K562 (cell line): ENCODE data around the gene C3AR1. TPM values are rescaled to one million over a fixed set of nuclear protein-coding genes. Genes with fewer than 3 reads are reported as not detected.

Experiments used
- ARID1B ChIP-seq: fragments of 450-650 bp; IDR thresholded peaks from 2 replicates; pipeline ENCODE4 v1.6.1; 2016; ENCODE audit warnings: antibody characterized with exemption, mild to moderate bottlenecking, inconsistent platforms
- BACH1 ChIP-seq: fragments of 200-800 bp; sonication (Bioruptor generic); IDR thresholded peaks from 2 replicates; pipeline ENCODE4 v1.6.1; 2016; ENCODE audit warnings: missing genetic modification characterization, missing compliant biosample characterization
- CBFB ChIP-seq: sonication (generic); formaldehyde crosslinking; IDR thresholded peaks from 2 replicates; pipeline ENCODE4 v1.4.0; 2020; ENCODE audit warnings: mild to moderate bottlenecking, missing genetic modification reagents
- CREM ChIP-seq: IDR thresholded peaks from 2 replicates; pipeline ENCODE4 v1.6.1; 2014; ENCODE audit warnings: antibody characterized with exemption, low read depth
- EGR1 ChIP-seq: fragments of 450-650 bp; conservative IDR thresholded peaks from 2 replicates; pipeline ENCODE4 v1.6.1; 2017; ENCODE audit warnings: mild to moderate bottlenecking
- EP400 ChIP-seq: fragments of 450-650 bp; IDR thresholded peaks from 2 replicates; pipeline ENCODE4 v1.6.1; 2017; ENCODE audit warnings: antibody characterized with exemption, mild to moderate bottlenecking, moderate library complexity
- ETS1 ChIP-seq: conservative IDR thresholded peaks from 2 replicates; pipeline ENCODE4 v1.6.1; 2011; ENCODE audit warnings: low read depth, mild to moderate bottlenecking, low read length; ENCODE audit not compliant: control insufficient read depth
- FOSL1 ChIP-seq: fragments of 200-800 bp; sonication (Bioruptor generic); conservative IDR thresholded peaks from 2 replicates; pipeline ENCODE4 v1.6.1; 2016; ENCODE audit warnings: missing genetic modification characterization, missing compliant biosample characterization
- FOXJ3 ChIP-seq: sonication (generic); formaldehyde crosslinking; IDR thresholded peaks from 2 replicates; pipeline ENCODE4 v1.4.0; 2020; ENCODE audit warnings: mild to moderate bottlenecking, missing genetic modification reagents
- HIVEP1 ChIP-seq: fragments of 250-450 bp; sonication (Bioruptor Pico); IDR thresholded peaks from 2 replicates; pipeline ENCODE4 v1.4.0; 2020; ENCODE audit warnings: mild to moderate bottlenecking
- ILF3 ChIP-seq: fragments of 450-650 bp; IDR thresholded peaks from 2 replicates; pipeline ENCODE4 v1.6.1; 2018; ENCODE audit warnings: antibody characterized with exemption, mild to moderate bottlenecking, moderate library complexity, borderline replicate concordance
- MITF ChIP-seq: IDR thresholded peaks from 2 replicates; pipeline ENCODE4 v1.6.1; 2014; ENCODE audit warnings: antibody characterized with exemption
- NR4A1 ChIP-seq, 2 experiments: fragments of 250-450 bp in 1 of 2; fragments of 450-650 bp in 1 of 2; sonication (Bioruptor Pico) in 1 of 2; IDR thresholded peaks; 2 replicates each; pipeline versions ENCODE4 v1.4.0 to v1.6.1; 2016 to 2020; ENCODE audit warnings: mild to moderate bottlenecking in 2 of 2, missing compliant biosample characterization in 1 of 2, missing genetic modification characterization in 1 of 2, moderate library complexity in 1 of 2
- REST ChIP-seq, 2 experiments: fragments of 450-650 bp; formaldehyde crosslinking in 1 of 2; IDR thresholded peaks; 2 replicates each; pipeline versions ENCODE4 v1.4.0 to v1.6.1; 2014 to 2020; ENCODE audit warnings: mild to moderate bottlenecking in 2 of 2, borderline replicate concordance in 1 of 2, low read depth in 1 of 2
- SP1 ChIP-seq: sonication (generic); formaldehyde crosslinking; IDR thresholded peaks from 2 replicates; pipeline ENCODE4 v1.8.1; 2022; ENCODE audit warnings: mild to moderate bottlenecking, missing genetic modification reagents
- SRSF9 ChIP-seq: fragments of 200-400 bp; formaldehyde crosslinking; IDR thresholded peaks from 2 replicates; pipeline ENCODE4 v1.6.1; 2017; ENCODE audit warnings: low read depth, low read length, borderline replicate concordance
- U2AF2 ChIP-seq: fragments of 200-400 bp; formaldehyde crosslinking; optimal IDR thresholded peaks from 2 replicates; pipeline ENCODE3; 2017; ENCODE audit warnings: low read depth, mild to moderate bottlenecking, low read length
- XRCC4 ChIP-seq: IDR thresholded peaks from one replicate; pipeline ENCODE4 v1.6.1; 2011; ENCODE audit not compliant: insufficient read depth, insufficient read length; ENCODE audit errors: extremely low read depth
- ZNF76 ChIP-seq: fragments of 250-450 bp; sonication (Bioruptor Pico); IDR thresholded peaks from 2 replicates; pipeline ENCODE4 v1.4.0; 2020; ENCODE audit warnings: mild to moderate bottlenecking, moderate library complexity, borderline replicate concordance
- ZNF77 ChIP-seq: fragments of 250-450 bp; sonication (Bioruptor Pico); IDR thresholded peaks from 2 replicates; pipeline ENCODE4 v1.5.0; 2020
- polyA plus RNA-seq, 8 experiments: library from polyadenylated mRNA; depleted of rRNA in 4 of 8; stranded (reverse) in 5 of 8; unstranded in 3 of 8; fragments of >200 nt; fragmentation: Nextera tagmentation in 2 of 8; fragmentation: Illumina TruSeq in 1 of 8; extraction: Ambion mirVana in 2 of 8; extraction: Trizol in 1 of 8; gene quantifications; 2 replicates each; pipeline versions ENCODE4 v1.2.1 to v1.2.3, GENCODE V29; 2011 to 2014; ENCODE audit warnings: inconsistent platforms in 1 of 8, missing spikeins in 1 of 8
- total RNA-seq, 7 experiments: library from RNA; depleted of rRNA in 6 of 7; stranded (reverse); fragments of >200 nt in 6 of 7; fragmentation: Illumina TruSeq in 2 of 7; extraction: Trizol in 2 of 7; gene quantifications; 2 replicates each; pipeline versions ENCODE4 v1.2.1 to v1.2.3, GENCODE V29; 2011 to 2021; ENCODE audit warnings: low replicate concordance in 1 of 7

C3AR1 gene
- total and polyA plus RNA-seq, 9 of the 15 experiments (the other 6 are each of a cell fraction or from before 2014, with no cell fraction given) = 2.2 to 12.9 (median 5.3) TPM

GRCh38 chr12:8080120-8080519 is 14.0 kb upstream of the C3AR1 start (continued):
- TF ChIP-seq REST (IDR thresholded peaks at IDR 0.05; ENCODE audit: borderline replicate concordance) (no peak), REST (CRISPR knock-in tag; IDR thresholded peaks at IDR 0.05; ENCODE audit: low read depth) (no peak), EP400 (peak; percentile 28; the same call in 1 of the 2 replicates), BACH1 (no peak), FOSL1 (peak; percentile 40; the same call in 1 of the 2 replicates), NR4A1 (CRISPR knock-in tag; IDR thresholded peaks at IDR 0.05) (no peak), NR4A1 (tag; IDR thresholded peaks at IDR 0.05) (no peak), ZNF77 (CRISPR knock-in tag) (no peak), FOXJ3 (CRISPR knock-in tag) (no peak), U2AF2 (no peak), ILF3 (no peak), ARID1B (no peak), HIVEP1 (CRISPR knock-in tag) (no peak), XRCC4 (no peak), CREM (no peak), MITF (0 out of 2 replicates have a peak, but pooled peaks have one; percentile 23), EGR1 (no peak), SRSF9 (no peak), SP1 (CRISPR knock-in tag) (no peak), ZNF76 (no peak), CBFB (CRISPR knock-in tag) (no peak), ETS1 (no peak)
